Measurements from ENCODE around the gene AK9. TPM values are rescaled to one million over a fixed set of nuclear protein-coding genes. Genes with fewer than 3 reads are reported as not detected.

Gene AK9
- total and polyA plus RNA-seq, 10 of the 15 experiments (the other 5 are each of a cell fraction or from before 2014, with no cell fraction given) = 2.1 to 7.4 (median 4.2) TPM

DNA sequence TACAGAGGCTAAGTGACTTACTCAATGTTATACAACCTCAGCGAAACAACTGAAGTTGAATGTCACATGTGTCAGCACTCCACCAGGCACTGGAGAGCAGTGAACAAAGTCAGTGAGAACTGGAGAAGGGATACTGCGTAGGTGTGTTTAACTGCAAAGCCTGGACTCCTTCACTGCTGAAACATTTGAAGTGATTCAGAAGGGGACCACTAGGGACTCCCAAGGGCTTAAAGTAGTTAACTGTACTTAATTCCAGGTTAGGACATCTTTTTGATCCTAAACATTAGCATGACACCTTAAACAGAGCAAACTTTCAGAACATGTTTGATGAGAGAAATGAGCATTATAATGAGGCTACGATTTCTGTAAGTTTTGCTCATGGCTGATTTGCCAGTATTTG, 163.0 kb downstream of the AK9 start:
- in situ Hi-C loops (cut with MboI) (loop anchor here (5.0 to 10.0 kb wide), 3 partner anchors 167 to 864 kb away; partner anchors contain the start of genes AK9 and FIG4), intact Hi-C loops (cut with micrococcal nuclease; ENCODE audit: unreplicated experiment) (loop anchor here (1.0 to 2.0 kb wide), 4 partner anchors 167 to 863 kb away; no protein-coding TSS in a partner anchor)
- no peak overlapping the region for H3K27ac ChIP-seq (ENCODE audit: control insufficient read depth, insufficient read depth)
- WGBS (ENCODE audit: insufficient coverage, insufficient replicate concordance, low lambda C conversion rate, missing lambda C conversion rate) = 42% methylated on average over 3 of the region's 3 CpGs
- ChIA-PET CTCF (interaction anchor here (0.6 to 6.0 kb wide), 6 partner anchors 177 to 862 kb away, joined by 3 to 58 read pairs (median 3); no protein-coding TSS in a partner anchor), RAD21 (ENCODE audit: unreplicated experiment) (interaction anchor here (0.6 to 3.4 kb wide), 2 partner anchors 74 to 511 kb away, joined by 3 to 18 read pairs; no protein-coding TSS in a partner anchor), SMC1A (ENCODE audit: uncharacterized antibody, unreplicated experiment) (interaction anchor here (0.5 to 2.0 kb wide), 7 partner anchors 12 to 655 kb away, joined by 3 to 7 read pairs (median 3); no protein-coding TSS in a partner anchor), POLR2A (no interaction called here)
- H3K27me3 ChIP-seq (replicated peaks in 1 of 2; ENCODE audit: control insufficient read depth in 2 of 2, insufficient read depth in 2 of 2, low read length in 1 of 2) = no peaks in the 10 kb centered on the region
- no peak overlapping the region for H3K4me2 ChIP-seq (ENCODE audit: control insufficient read depth, insufficient read depth)
- FAIRE-seq (no peak), ATAC-seq (peak; percentile 72), DNase-seq (ENCODE audit: low read depth, low spot score) (no peak)
- no peaks in the 10 kb centered on the region for H4K20me1 ChIP-seq (ENCODE audit: control insufficient read depth, insufficient read depth)
- H3K79me2 ChIP-seq (ENCODE audit: control insufficient read depth, insufficient read depth, low read length) = no peaks in the 10 kb centered on the region
- no TSS peak for BruUV-seq (replicated peaks)
- no peak overlapping the region for H3K4me3 ChIP-seq
- H3K9ac ChIP-seq (ENCODE audit: control insufficient read depth, insufficient read depth, low read length) = no peak overlapping the region
- TF ChIP-seq, protein P1, sequence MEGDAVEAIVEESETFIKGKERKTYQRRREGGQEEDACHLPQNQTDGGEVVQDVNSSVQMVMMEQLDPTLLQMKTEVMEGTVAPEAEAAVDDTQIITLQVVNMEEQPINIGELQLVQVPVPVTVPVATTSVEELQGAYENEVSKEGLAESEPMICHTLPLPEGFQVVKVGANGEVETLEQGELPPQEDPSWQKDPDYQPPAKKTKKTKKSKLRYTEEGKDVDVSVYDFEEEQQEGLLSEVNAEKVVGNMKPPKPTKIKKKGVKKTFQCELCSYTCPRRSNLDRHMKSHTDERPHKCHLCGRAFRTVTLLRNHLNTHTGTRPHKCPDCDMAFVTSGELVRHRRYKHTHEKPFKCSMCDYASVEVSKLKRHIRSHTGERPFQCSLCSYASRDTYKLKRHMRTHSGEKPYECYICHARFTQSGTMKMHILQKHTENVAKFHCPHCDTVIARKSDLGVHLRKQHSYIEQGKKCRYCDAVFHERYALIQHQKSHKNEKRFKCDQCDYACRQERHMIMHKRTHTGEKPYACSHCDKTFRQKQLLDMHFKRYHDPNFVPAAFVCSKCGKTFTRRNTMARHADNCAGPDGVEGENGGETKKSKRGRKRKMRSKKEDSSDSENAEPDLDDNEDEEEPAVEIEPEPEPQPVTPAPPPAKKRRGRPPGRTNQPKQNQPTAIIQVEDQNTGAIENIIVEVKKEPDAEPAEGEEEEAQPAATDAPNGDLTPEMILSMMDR (IDR thresholded peaks at IDR 0.05 in 2 of 3, conservative IDR thresholded peaks at IDR 0.05 in 1 of 3; ENCODE audit: control insufficient read depth in 2 of 3, extremely low read depth in 1 of 3, insufficient read depth in 1 of 3, low read depth in 3 of 3, low read length in 3 of 3) = peak in 2 of 3 experiments; percentile 20; a peak in 1 of 6 replicates
- no peak for TF ChIP-seq SUZ12 (IDR thresholded peaks at IDR 0.05; ENCODE audit: unreplicated experiment)
- H3K9me3 ChIP-seq (replicated peaks; ENCODE audit: control insufficient read depth, insufficient read depth, low read length) = no peaks in the 10 kb centered on the region
- H2AFZ ChIP-seq (ENCODE audit: control insufficient read depth, low read depth, low read length) = no peak overlapping the region
- no peaks in the 10 kb centered on the region for H3K36me3 ChIP-seq (ENCODE audit: control insufficient read depth in 2 of 2, insufficient read depth in 2 of 2, low read length in 1 of 2)
- no peaks in the 10 kb centered on the region for H3K4me1 ChIP-seq (ENCODE audit: control insufficient read depth, insufficient read depth, low read length)

All from GM12878 (cell line).